GM21360 (cell line): ENCODE results near the gene TMEM190.

Experiments used
- ATAC-seq: cut with Tn5 transposase; IDR thresholded peaks from one replicate; pipeline ENCODE4 v1.9.1; 2021; ENCODE audit warnings: mild to moderate bottlenecking, moderate library complexity; ENCODE audit not compliant: unreplicated experiment

Gene TMEM190

GRCh38 chr19:55369653-55370304, 6.8 kb upstream of the TMEM190 start:
- no peak for ATAC-seq

DNA sequence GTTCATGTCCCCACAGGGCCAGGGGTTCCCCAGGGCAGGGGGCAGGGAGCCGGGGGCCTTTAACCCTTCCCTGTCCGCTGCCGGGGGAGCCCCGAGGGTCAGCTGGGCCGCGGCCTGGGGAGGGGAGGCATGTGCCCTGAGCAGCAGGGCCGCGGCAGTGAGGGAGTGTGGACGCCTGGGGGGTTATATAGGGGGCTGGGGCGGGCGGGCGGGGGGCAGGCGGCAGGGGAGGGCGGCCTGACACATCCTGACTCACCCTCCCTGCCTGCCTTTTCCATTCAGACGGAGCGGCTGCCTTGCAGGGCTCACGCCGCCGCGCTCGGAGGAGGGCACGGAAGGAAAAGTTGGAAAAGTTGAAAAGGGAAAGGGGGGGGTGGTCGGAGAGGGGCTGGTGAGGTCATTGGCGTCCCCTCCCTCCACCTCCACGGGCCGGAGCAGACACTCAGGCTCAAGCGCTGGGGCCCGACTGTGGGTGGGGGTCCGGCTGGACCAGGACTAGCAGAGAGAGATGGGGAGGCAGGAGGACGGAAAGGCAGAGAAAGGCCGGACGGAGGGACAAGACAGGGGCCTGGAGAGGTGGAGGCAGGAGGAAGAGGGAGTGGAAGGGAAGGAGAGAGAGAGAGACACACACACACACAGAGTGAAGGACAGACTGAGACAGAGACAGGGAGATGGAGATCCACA, 6.2 kb upstream of the TMEM190 start, which contains the start of gene IL11:
TSS of gene IL11 (minus strand) at position 159 of the 684 bp plus-strand sequence. CDS start at position 6, 153 bp downstream.
- ATAC-seq = no peak

- no peak for ATAC-seq
Observed at GRCh38 chr19:55372316-55373081, 4.1 kb upstream of the TMEM190 start.

DNA sequence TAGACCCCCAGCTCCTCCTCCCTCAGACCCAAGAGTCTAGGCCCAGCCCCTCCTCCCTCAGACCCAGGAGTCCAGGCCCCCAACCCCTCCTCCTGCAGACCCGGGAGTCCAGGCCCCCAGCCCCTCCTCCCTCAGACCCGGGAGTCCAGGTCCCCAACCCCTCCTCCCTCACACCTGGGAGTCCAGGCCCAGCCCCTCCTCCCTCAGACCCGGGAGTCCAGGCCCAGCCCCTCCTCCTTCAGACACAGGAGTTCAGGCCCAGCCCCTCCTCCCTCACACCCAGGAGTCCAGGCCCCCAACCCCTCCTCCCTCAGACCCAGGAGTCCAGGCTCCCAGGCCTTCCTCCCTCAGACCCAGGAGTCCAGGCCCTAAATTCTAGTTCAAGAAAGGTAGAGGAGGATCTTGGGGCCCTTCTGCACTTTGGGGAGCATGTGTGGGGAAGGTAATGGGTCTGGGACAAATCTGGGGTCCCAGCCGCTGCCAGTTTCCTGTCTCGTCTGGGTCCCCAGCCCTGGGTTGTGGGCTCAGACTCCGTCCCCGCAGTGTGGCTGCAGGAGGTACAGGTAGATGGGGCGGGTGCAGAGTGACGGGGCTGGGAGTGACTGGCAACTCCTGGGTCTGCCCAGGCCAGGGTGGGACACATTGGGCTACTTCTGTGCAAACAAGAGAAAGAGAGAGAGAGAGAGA, 3.2 kb upstream of the TMEM190 start:
- ATAC-seq = no peak

GRCh38 chr19:55373993-55374757, 2.5 kb upstream of the TMEM190 start:
- no peak for ATAC-seq

DNA sequence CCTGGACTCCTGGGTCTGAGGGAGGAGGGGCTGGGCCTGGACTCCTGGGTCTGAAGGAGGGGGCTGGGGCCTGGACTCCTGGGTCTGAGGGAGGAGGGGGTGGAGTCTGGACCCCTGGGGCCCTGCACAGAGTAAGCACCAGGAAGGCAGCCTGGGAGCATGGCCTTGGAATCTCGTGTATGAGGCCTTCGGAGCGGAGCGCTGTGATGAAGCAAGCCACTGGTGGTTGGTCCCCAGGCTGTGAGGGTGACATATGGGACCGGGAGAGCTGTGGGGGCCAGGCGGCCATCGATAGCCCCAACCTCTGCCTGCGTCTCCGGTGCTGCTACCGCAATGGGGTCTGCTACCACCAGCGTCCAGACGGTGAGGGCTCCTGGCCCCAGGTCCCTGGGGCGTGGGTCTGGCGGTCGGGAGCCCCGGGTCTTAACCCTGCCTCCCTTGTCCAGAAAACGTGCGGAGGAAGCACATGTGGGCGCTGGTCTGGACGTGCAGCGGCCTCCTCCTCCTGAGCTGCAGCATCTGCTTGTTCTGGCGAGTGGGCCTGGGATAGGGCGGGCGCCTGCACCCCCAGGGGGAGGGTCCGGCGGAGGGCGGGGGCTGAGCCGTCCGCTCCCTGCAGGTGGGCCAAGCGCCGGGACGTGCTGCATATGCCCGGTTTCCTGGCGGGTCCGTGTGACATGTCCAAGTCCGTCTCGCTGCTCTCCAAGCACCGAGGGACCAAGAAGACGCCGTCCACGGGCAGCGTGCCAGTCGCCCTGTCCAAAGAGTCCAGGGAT, 918 bp downstream of the TMEM190 start:
- no peak for ATAC-seq

DNA sequence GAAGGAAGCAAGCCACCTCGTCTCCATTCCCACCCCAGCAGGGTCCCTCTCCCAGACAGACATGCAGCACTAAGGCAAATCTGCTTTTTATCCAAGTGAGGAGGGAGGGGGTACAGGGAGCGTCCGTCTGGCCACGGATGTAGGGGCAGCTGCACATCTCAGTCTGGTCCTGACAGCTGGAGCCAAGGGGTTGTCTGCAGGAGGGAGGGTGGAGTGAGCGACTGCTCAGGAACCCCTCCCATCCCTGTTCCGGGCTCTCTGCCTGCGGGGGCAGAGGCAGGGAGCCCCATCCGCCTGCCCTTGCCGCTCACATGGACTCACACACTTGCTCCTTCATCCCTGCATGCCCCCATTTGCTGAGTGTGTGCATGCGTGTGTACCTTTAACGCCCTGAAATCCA, 2.5 kb downstream of the TMEM190 start:
- no peak for ATAC-seq

- no peak for ATAC-seq
Observed at GRCh38 chr19:55382013-55382412, 5.4 kb downstream of the TMEM190 start.

DNA sequence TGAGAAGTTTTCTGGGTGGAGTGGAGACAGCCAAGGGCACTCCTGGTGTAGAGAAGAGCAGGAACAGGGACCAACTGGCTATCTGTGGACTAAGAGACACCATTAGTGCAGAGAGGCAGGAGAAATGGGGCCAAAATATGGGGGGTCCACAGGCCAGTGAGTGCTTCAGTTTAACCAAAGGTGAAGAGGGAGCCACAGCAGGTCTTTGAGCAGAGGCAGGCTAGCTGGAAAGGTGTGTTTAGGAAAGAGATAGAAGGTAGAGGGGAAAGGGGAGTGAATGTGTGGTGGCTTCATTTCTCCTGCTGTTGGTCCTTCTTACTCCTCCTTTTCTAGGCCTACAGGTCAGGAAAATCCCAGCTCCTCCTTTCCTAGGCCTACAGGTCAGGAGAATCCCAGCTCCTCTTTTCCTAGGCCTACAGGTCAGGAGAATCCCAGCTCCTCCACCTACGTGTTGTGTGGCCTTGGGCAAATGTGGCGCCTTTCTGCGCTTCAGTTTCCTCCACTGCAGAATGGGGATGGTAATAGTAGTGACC, 6.0 kb downstream of the TMEM190 start:
- no peak for ATAC-seq

- no peak for ATAC-seq
Observed at GRCh38 chr19:55383279-55384130, 6.9 kb downstream of the TMEM190 start.

GRCh38 chr19:55384131-55384919, 7.7 kb downstream of the TMEM190 start, which contains the start of gene TMEM238:
Gene TMEM238, minus strand, starts transcription at chr19:55384292. Its CDS starts 33 bp downstream, at chr19:55384259.
- no peak for ATAC-seq

DNA sequence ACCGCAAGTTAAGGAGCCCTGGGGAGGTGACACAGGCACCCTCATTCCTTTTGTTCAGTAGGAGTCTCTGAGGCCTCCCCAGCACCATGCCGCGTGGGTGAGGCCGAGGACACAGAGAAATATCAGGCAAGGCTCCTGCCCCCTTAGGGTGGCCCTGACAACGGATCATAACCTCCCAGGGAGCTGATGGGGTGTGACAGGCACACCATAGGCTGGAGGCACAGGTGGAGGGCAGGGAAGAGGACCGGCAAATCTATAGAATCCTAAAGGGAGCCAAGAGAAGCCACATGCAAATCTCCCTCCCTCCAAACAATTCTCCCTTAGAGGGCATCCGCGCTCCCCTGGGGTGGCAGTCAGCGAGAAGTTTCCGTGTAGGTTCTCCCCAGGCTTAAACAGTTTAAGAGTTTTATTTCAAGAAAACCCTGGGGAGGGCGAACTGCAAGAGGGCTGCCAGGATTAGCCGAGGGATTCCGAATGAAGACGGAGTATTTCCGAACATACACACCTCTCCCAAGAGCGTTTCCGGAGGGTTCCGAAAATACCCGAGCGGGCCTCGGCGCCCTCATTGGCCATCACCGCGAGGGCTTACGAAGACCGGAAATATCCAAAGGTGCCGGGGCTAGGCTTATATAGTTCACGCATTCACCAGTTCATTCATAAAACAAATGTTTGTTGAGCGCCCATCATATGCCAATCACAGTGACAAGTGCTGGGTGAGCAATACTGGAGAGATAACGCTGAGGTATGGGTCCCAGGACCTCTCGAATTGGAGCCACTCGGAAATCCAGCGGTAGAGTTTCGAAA, 8.5 kb downstream of the TMEM190 start:
- peak; percentile 43 for ATAC-seq

DNA sequence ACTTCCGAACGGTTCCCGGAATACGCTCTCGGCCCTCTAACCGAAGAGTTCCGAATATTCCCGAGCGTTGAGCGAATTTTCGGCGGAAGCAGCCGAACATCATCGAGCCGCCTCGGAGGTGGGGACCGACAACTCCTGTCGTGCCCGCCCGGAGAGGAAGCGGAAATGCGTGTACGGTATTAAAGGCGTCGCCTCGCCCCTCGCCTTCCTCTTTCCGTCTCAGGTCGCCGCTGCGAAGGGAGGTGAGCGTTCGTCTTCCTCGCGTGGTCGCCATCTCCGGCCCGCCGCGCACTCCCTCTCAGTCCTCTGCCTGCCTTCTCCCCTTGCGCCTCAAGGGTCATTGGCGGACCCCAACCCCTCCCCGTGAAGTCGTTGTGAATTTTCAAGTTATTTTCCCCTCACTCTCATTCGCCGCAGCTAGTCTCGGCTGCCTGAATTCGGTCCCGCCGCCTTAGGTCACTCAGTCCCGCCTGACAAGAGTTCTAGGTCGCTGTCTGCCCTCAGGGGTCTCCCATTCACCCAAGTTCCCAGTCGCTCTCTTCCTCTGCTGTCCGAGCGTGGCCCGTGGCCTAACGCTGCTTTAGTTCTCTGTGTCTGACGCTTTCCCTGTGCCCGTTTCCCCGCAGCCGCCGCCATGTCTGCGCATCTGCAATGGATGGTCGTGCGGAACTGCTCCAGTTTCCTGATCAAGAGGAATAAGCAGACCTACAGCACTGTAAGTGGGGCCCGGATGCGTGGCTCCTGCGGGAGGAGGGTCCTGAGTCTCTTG, 9.3 kb downstream of the TMEM190 start, which contains the start of gene RPL28:
TSS of gene RPL28 (plus strand) at position 209 of the 769 bp plus-strand sequence. CDS start at position 635, 426 bp downstream.
- ATAC-seq = peak; percentile 51

DNA sequence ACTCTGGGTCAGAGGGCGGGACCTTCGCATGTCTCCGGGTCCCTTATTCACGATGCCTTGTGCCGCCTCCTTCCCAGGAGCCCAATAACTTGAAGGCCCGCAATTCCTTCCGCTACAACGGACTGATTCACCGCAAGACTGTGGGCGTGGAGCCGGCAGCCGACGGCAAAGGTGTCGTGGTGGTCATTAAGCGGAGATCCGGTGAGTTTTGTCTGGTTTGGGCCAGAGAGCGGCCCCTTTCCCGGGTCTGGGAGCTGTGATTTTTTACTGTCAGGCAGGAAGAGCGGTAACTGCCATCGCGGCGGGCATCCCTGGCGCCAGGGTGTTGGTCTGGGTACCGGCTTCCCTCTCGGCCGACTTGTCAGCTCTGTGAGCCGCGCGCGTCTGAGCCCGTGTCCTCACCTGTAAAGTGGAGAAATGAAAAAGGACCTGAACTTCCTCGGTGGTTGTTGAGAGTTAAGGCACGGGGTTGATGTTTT, 9.9 kb downstream of the TMEM190 start:
- no peak for ATAC-seq

- no peak for ATAC-seq
Observed at GRCh38 chr19:55387736-55388497, 11.3 kb downstream of the TMEM190 start.
